OCI-LY1 (cell line): ENCODE results near the gene AGPAT3.

Source experiments
- EZH2 ChIP-seq: fragments of 200-600 bp; sonication (generic), shearing (Covaris generic); IDR thresholded peaks from 2 replicates; pipeline ENCODE4 v1.8.0; 2017; ENCODE audit warnings: borderline replicate concordance, mixed run types, mild to moderate bottlenecking, antibody characterized with exemption, low read length, moderate library complexity, mixed read lengths
- TF ChIP-seq, protein P1 (sequence below): fragments of 200-600 bp; sonication (generic), shearing (Covaris generic); IDR thresholded peaks from 2 replicates; pipeline ENCODE4 v1.5.1; 2017; ENCODE audit warnings: mild to moderate bottlenecking, antibody characterized with exemption, low read length, moderate library complexity, mixed read lengths

DNA sequence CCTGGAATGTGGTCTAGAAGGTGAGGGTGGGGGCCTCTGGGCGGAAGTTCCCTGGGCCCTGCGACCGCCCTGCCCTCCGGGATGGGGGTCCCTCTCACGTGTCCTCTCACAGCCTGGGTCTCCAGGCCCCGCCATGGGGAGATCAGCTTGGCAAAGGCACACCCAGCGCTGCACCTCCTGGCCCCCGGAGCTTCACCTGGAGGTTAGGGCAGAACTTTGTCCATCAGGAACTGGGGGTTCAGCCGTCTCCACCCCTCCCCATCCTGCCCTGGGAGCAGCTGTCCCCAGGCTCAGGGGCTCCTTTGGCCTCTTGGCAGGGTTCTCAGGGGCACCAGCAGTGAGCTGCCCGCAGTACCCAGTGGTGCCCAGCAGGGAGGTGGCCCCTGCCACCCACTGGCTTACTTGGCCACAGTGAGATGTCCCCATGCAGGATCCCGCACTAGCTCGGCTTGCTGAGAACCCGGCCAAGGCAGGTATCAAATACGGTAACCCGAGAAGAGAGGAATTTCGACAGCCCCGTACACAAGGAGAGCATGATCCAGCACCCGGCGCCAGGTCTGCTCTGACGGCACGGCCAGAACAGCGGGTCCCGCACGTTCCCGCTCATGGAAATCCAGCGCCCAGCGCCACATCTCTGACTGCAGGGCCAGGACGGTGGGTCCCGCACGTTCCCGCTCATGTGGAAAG is 38.9 kb upstream of the AGPAT3 start:
- TF ChIP-seq, protein P1, sequence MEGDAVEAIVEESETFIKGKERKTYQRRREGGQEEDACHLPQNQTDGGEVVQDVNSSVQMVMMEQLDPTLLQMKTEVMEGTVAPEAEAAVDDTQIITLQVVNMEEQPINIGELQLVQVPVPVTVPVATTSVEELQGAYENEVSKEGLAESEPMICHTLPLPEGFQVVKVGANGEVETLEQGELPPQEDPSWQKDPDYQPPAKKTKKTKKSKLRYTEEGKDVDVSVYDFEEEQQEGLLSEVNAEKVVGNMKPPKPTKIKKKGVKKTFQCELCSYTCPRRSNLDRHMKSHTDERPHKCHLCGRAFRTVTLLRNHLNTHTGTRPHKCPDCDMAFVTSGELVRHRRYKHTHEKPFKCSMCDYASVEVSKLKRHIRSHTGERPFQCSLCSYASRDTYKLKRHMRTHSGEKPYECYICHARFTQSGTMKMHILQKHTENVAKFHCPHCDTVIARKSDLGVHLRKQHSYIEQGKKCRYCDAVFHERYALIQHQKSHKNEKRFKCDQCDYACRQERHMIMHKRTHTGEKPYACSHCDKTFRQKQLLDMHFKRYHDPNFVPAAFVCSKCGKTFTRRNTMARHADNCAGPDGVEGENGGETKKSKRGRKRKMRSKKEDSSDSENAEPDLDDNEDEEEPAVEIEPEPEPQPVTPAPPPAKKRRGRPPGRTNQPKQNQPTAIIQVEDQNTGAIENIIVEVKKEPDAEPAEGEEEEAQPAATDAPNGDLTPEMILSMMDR: no peak
- TF ChIP-seq EZH2: no peak
